C4-2B (cell line): ENCODE data around the gene TMEM132D.

Experiments used
- H3K27ac ChIP-seq: fragments of 450-650 bp; 2 replicates; pipeline ENCODE4 v1.5.1; 2017
- ZFX ChIP-seq: fragments of 450-650 bp; IDR thresholded peaks from 2 replicates; pipeline ENCODE4 v1.6.1; 2017
- TF ChIP-seq, protein P1 (sequence below): fragments of 450-650 bp; conservative IDR thresholded peaks from 2 replicates; pipeline ENCODE4 v1.5.1; 2017; ENCODE audit warnings: mild to moderate bottlenecking

Gene TMEM132D

GRCh38 chr12:129571901-129572494 is 331.8 kb downstream of the TMEM132D start:
- no peak overlapping the region for H3K27ac ChIP-seq
- TF ChIP-seq, protein P1, sequence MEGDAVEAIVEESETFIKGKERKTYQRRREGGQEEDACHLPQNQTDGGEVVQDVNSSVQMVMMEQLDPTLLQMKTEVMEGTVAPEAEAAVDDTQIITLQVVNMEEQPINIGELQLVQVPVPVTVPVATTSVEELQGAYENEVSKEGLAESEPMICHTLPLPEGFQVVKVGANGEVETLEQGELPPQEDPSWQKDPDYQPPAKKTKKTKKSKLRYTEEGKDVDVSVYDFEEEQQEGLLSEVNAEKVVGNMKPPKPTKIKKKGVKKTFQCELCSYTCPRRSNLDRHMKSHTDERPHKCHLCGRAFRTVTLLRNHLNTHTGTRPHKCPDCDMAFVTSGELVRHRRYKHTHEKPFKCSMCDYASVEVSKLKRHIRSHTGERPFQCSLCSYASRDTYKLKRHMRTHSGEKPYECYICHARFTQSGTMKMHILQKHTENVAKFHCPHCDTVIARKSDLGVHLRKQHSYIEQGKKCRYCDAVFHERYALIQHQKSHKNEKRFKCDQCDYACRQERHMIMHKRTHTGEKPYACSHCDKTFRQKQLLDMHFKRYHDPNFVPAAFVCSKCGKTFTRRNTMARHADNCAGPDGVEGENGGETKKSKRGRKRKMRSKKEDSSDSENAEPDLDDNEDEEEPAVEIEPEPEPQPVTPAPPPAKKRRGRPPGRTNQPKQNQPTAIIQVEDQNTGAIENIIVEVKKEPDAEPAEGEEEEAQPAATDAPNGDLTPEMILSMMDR = no peak
- no peak for TF ChIP-seq ZFX

- TF ChIP-seq ZFX = no peak
- TF ChIP-seq, protein P1 = no peak
- no peak overlapping the region for H3K27ac ChIP-seq
Observed at GRCh38 chr12:129570796-129571400, 332.9 kb downstream of the TMEM132D start.

GRCh38 chr12:129566800-129567199 is 337.0 kb downstream of the TMEM132D start:
- no peak for TF ChIP-seq ZFX
- TF ChIP-seq, protein P1 = no peak
- no peak overlapping the region for H3K27ac ChIP-seq

- no peak for TF ChIP-seq ZFX
- TF ChIP-seq, protein P1 = no peak
- H3K27ac ChIP-seq = no peak overlapping the region
Observed at GRCh38 chr12:129564768-129565167, 339.1 kb downstream of the TMEM132D start.

GRCh38 chr12:129563266-129563665 is 340.6 kb downstream of the TMEM132D start:
- no peak for TF ChIP-seq ZFX
- TF ChIP-seq, protein P1 = no peak
- H3K27ac ChIP-seq = no peak overlapping the region

- no peak overlapping the region for H3K27ac ChIP-seq
- TF ChIP-seq, protein P1 = no peak
- TF ChIP-seq ZFX = no peak
Observed at GRCh38 chr12:129561304-129561703, 342.5 kb downstream of the TMEM132D start.

- TF ChIP-seq ZFX = no peak
- TF ChIP-seq, protein P1 = no peak
- no peak overlapping the region for H3K27ac ChIP-seq
Observed at GRCh38 chr12:129559776-129560175, 344.0 kb downstream of the TMEM132D start.
